HG03196 (cell line): ENCODE results near the gene OSBPL1A.
A peak's percentile ranks its signal among the peaks of the same experiment; 100 is the strongest.

Experiments used
- ATAC-seq: cut with Tn5 transposase; IDR thresholded peaks from one replicate; pipeline ENCODE4 v1.9.1; 2021; ENCODE audit not compliant: unreplicated experiment

OSBPL1A gene

GRCh38 chr18:24397694-24398368 lies at the start of gene OSBPL1A:
Gene OSBPL1A, minus strand, starts transcription at chr18:24397824. Its CDS starts 20,291 bp downstream, at chr18:24377533.
- ATAC-seq: peak; percentile 56

- ATAC-seq: no peak
Observed at GRCh38 chr18:24446953-24447538, 49.4 kb upstream of the OSBPL1A start.

- no peak for ATAC-seq
Observed at GRCh38 chr18:24446453-24446852, 48.8 kb upstream of the OSBPL1A start.

- peak; percentile 62 for ATAC-seq
Observed at GRCh38 chr18:24443870-24444269, 46.2 kb upstream of the OSBPL1A start.

- no peak for ATAC-seq
Observed at GRCh38 chr18:24436939-24437338, 39.3 kb upstream of the OSBPL1A start.

- no peak for ATAC-seq
Observed at GRCh38 chr18:24432618-24433017, 35.0 kb upstream of the OSBPL1A start.

GRCh38 chr18:24429188-24429587 lies 31.6 kb upstream of the OSBPL1A start:
- no peak for ATAC-seq

- ATAC-seq: no peak
Observed at GRCh38 chr18:24428709-24429108, 31.1 kb upstream of the OSBPL1A start.

GRCh38 chr18:24427484-24427883 lies 29.9 kb upstream of the OSBPL1A start:
- no peak for ATAC-seq

- ATAC-seq: peak; percentile 87
Observed at GRCh38 chr18:24426398-24427294, 29.0 kb upstream of the OSBPL1A start, which contains the start of gene IMPACT. Gene IMPACT, plus strand, starts transcription at chr18:24426670. Its CDS starts 87 bp downstream, at chr18:24426757.

GRCh38 chr18:24426073-24426397 lies 28.4 kb upstream of the OSBPL1A start:
- ATAC-seq: no peak

- no peak for ATAC-seq
Observed at GRCh38 chr18:24421831-24422230, 24.2 kb upstream of the OSBPL1A start.

GRCh38 chr18:24420551-24420950 lies 22.9 kb upstream of the OSBPL1A start:
- ATAC-seq: no peak

- ATAC-seq: no peak
Observed at GRCh38 chr18:24417480-24417879, 19.9 kb upstream of the OSBPL1A start.

GRCh38 chr18:24414349-24415003 lies 16.9 kb upstream of the OSBPL1A start:
- ATAC-seq: no peak

GRCh38 chr18:24413148-24413547 lies 15.5 kb upstream of the OSBPL1A start:
- ATAC-seq: no peak

- ATAC-seq: no peak
Observed at GRCh38 chr18:24408496-24408895, 10.9 kb upstream of the OSBPL1A start.

- ATAC-seq: no peak
Observed at GRCh38 chr18:24404591-24404990, 7.0 kb upstream of the OSBPL1A start.

- ATAC-seq: no peak
Observed at GRCh38 chr18:24403076-24403475, 5.5 kb upstream of the OSBPL1A start.

- no peak for ATAC-seq
Observed at GRCh38 chr18:24402209-24402785, 4.7 kb upstream of the OSBPL1A start.

- no peak for ATAC-seq
Observed at GRCh38 chr18:24400587-24400986, 3.0 kb upstream of the OSBPL1A start.
